Thyroid gland (tissue), 4 donors: Measurements from ENCODE around the gene C19orf53. TPM values are rescaled to one million over a fixed set of nuclear protein-coding genes. Genes with fewer than 3 reads are reported as not detected.

Source experiments
- DNase-seq, 2 donors: peaks; one replicate each; pipeline ENCODE4 v3.0.0-alpha.2; 2019
- H3K27ac ChIP-seq, 3 donors: fragments of 200-600 bp; sonication (generic); 1 replicate in 2 of 3; 2 replicates in 1 of 3; pipeline ENCODE4 v1.5.1; 2016 to 2019; ENCODE audit warnings: mild to moderate bottlenecking in 1 of 3, moderate library complexity in 1 of 3
- H3K27me3 ChIP-seq: fragments of 200-600 bp; sonication (generic); one replicate; pipeline ENCODE4 v1.5.1; 2019
- H3K36me3 ChIP-seq, 2 donors: fragments of 200-600 bp; sonication (generic); one replicate each; pipeline ENCODE4 v1.5.1; 2016 to 2019
- H3K4me1 ChIP-seq, 2 donors: fragments of 200-600 bp; sonication (generic); one replicate each; pipeline ENCODE4 v1.5.1; 2017 to 2019
- H3K4me3 ChIP-seq, 3 donors: fragments of 200-600 bp; sonication (generic); replicated peaks in 1 of 3; 1 replicate in 2 of 3; 2 replicates in 1 of 3; pipeline ENCODE4 v1.5.1; 2016; ENCODE audit warnings: mild to moderate bottlenecking in 1 of 3
- H3K9me3 ChIP-seq: fragments of 200-600 bp; sonication (generic); one replicate; pipeline ENCODE4 v1.5.1; 2017
- CTCF ChIP-seq, 6 experiments: fragments of 200-600 bp in 3 of 6; fragments of 450-650 bp in 3 of 6; sonication (generic) in 3 of 6; IDR thresholded peaks; one replicate each; pipeline ENCODE4 v1.5.1; 2016 to 2019; ENCODE audit warnings: antibody characterized with exemption in 6 of 6, mild to moderate bottlenecking in 2 of 6, inconsistent platforms in 1 of 6, moderate library complexity in 1 of 6
- POLR2A ChIP-seq, 2 donors: fragments of 450-650 bp; IDR thresholded peaks; one replicate each; pipeline ENCODE4 v1.6.1; 2017; ENCODE audit warnings: antibody characterized with exemption in 2 of 2, mild to moderate bottlenecking in 2 of 2, moderate library complexity in 1 of 2
- WGBS, 2 donors: methylation state at CpG; one replicate each; pipeline ENCODE4 v1.1.5; 2017; 5-methylcytosine and 5-hydroxymethylcytosine counted together
- intact Hi-C: fragments of 100-400 bp; cut with DNase I; formaldehyde crosslinking; loops from one replicate; pipeline ENCODE4 v1.15.1; 2023
- small RNA-seq: library from RNA; depleted of rRNA; stranded (forward); fragments of <200 nt; gene quantifications from one replicate; pipeline ENCODE3, GENCODE V24; 2016
- total RNA-seq, 4 donors: library from RNA; depleted of rRNA; stranded (reverse); fragments of >200 nt; gene quantifications; one replicate each; pipeline ENCODE4 v1.2.3, GENCODE V29; 2016

Gene C19orf53
- total RNA-seq, 4 donors from 2014 or later = 50.2 to 191 (median 139) TPM

- Histone ChIP-seq H3K27ac (no peak overlapping the region), H3K27me3 (no peaks in the 10 kb centered on the region), H3K9me3 (no peaks in the 10 kb centered on the region), H3K4me3 (no peak overlapping the region), H3K4me1 (peaks cover 3 to 12% of the 10 kb centered on the region in 2 donors), H3K36me3 (no peaks in the 10 kb centered on the region)
- no peak for DNase-seq
- intact Hi-C loops = no loop called here
- TF ChIP-seq POLR2A (IDR thresholded peaks at IDR 0.05) (no peak), CTCF (IDR thresholded peaks at IDR 0.05) (no peak)
Measured at GRCh38 chr19:13824703-13825102, 50.4 kb downstream of the C19orf53 start.

- Histone ChIP-seq H3K36me3 (peaks cover 5% of the 10 kb centered on the region in 2 donors), H3K9me3 (no peaks in the 10 kb centered on the region), H3K27me3 (no peaks in the 10 kb centered on the region), H3K27ac (no peak overlapping the region), H3K4me3 (no peak overlapping the region), H3K4me1 (peaks cover 3 to 12% of the 10 kb centered on the region in 2 donors)
- intact Hi-C loops = no loop called here
- WGBS, 2 donors = 88 to 94% methylated on average over 22 of the region's 30 CpGs
- TF ChIP-seq CTCF (IDR thresholded peaks at IDR 0.05) = no peak
- no peak for TF ChIP-seq POLR2A (IDR thresholded peaks at IDR 0.05)
- DNase-seq = no peak
Measured at GRCh38 chr19:13825489-13826441, 51.5 kb downstream of the C19orf53 start.

DNA sequence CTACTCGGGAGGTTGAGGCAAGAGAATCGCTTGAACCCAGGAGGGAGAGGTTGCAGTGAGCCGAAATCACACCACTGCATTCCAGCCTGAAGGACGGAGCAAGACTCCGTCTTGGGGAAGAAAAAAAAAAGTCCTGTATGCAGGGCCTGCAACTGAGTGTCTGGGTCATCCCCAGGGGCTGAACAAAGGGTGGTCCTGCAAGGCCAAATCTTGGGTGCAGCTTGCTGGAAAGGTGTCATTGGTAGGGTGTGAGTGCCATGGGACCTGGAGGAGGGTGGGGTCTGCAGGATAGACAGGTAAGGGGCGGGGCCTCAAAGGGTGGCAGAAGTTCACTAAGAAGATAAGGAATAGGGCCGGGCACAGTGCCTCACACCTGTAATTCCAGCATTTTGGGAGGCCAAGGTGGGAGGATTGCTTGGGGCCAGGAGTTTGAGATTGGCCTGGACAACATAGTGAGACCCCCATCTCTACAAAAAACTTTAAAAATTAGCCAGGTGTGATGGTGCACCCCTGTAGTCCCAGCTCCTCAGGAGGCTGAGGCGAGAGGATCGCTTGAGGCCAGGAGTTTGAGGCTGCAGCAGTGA is 52.5 kb downstream of the C19orf53 start:
- Histone ChIP-seq H3K36me3 (peaks cover 6 to 10% of the 10 kb centered on the region in 2 donors), H3K27me3 (no peaks in the 10 kb centered on the region), H3K4me1 (peaks cover 3 to 12% of the 10 kb centered on the region in 2 donors), H3K9me3 (no peaks in the 10 kb centered on the region), H3K27ac (no peak overlapping the region), H3K4me3 (no peak overlapping the region)
- no peak for TF ChIP-seq POLR2A (IDR thresholded peaks at IDR 0.05)
- no peak for TF ChIP-seq CTCF (IDR thresholded peaks at IDR 0.05)
- intact Hi-C loops = no loop called here
- 91 to 95% methylated on average over 9 of the region's 9 CpGs for WGBS, 2 donors
- DNase-seq = no peak

DNA sequence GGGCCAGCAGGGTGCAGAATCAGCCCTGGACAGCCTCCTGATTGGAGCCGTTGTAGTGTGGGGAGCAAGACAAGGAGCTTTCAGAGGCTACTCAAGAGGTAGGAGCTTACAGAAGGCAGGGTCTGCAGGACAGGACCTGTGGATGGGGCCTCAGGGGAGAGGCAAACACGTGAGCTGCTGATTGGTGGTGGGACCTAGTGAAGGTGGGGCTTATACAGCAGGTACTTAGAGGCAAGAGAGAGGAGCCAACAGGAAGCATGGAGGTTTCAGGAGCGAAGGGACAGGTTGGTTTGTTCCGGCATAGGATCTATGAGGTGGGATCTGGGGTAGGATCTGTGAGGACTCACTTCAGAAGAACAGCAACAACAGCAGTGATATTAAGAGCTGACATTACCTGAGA is 53.4 kb downstream of the C19orf53 start:
- TF ChIP-seq POLR2A (IDR thresholded peaks at IDR 0.05) = no peak
- Histone ChIP-seq H3K27me3 (no peaks in the 10 kb centered on the region), H3K4me3 (no peak overlapping the region), H3K27ac (no peak overlapping the region), H3K9me3 (no peaks in the 10 kb centered on the region), H3K4me1 (peaks cover 1 to 7% of the 10 kb centered on the region in 2 donors), H3K36me3 (peaks cover 6 to 10% of the 10 kb centered on the region in 2 donors)
- DNase-seq = no peak
- intact Hi-C loops = no loop called here
- WGBS, 2 donors = 69 to 84% methylated on average over 4 of the region's 4 CpGs

Small RNA genes lying within 50 kb of the gene (small RNA-seq; reads per million reads assigned to genes)
- gene RN7SL619P = not detected

Other genes with a start within 250 kb of the C19orf53 start
- gene MRI1, start 9.9 kb upstream of the C19orf53 start, total RNA-seq = 10 to 100 TPM; 53.0 to 90.4 (median 70.6) TPM
- 10 to 100 TPM in 1 of 4 donors, 1 to 10 TPM in 3; 6.9 to 15.6 (median 8.9) TPM for gene ZSWIM4, start 21.0 kb downstream of the C19orf53 start, total RNA-seq
- not detected for gene NANOS3, start 102.7 kb downstream of the C19orf53 start, total RNA-seq
- 1 to 10 TPM in 3 of 4 donors, under 1 TPM in 1; 0.34 to 1.7 (median 1.0) TPM for gene BRME1, start 131.7 kb downstream of the C19orf53 start, total RNA-seq
- 10 to 100 TPM; 29.3 to 36.4 (median 31.3) TPM for gene CC2D1A, start 131.7 kb downstream of the C19orf53 start, total RNA-seq
- gene PODNL1, start 164.0 kb downstream of the C19orf53 start, total RNA-seq = 1 to 10 TPM in 1 of 4 donors, under 1 TPM in 2, not detected in 1; 0.40 to 1.4 (median 0.63) TPM
- gene DCAF15, start 178.1 kb downstream of the C19orf53 start, total RNA-seq = 10 to 100 TPM in 3 of 4 donors, 1 to 10 TPM in 1; 9.5 to 19.6 (median 11.6) TPM
- 1 to 10 TPM; 4.8 to 9.1 (median 9.1) TPM for gene RFX1, start 231.9 kb downstream of the C19orf53 start, total RNA-seq